OCI-LY1 (cell line): ENCODE measurements around the gene TMEM35B.

ENCODE experiments used
- EZH2 ChIP-seq: fragments of 200-600 bp; sonication (generic), shearing (Covaris generic); IDR thresholded peaks from 2 replicates; pipeline ENCODE4 v1.8.0; 2017; ENCODE audit warnings: borderline replicate concordance, mixed run types, mild to moderate bottlenecking, antibody characterized with exemption, low read length, moderate library complexity, mixed read lengths
- TF ChIP-seq, protein P1 (sequence below): fragments of 200-600 bp; sonication (generic), shearing (Covaris generic); IDR thresholded peaks from 2 replicates; pipeline ENCODE4 v1.5.1; 2017; ENCODE audit warnings: mild to moderate bottlenecking, antibody characterized with exemption, low read length, moderate library complexity, mixed read lengths

DNA sequence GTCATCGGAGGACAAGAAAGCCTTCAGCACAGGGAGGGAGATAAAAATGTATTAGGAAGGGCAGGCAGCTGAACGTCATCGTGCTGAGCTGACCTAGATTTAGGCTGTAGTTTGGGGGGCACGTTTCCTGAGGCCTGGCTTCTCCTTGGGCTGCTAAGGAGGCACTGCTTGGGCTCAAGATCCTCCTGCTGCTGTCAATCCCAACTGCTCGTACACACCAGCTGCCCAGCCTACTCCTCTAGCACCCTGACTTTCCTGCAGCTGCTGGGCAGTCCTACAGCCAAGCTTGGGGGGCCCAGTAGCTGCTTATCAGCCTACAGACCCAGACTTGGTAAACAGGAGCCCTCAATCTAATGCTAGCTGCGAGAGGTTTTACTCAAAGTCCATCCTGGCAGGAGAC, 6.2 kb downstream of the TMEM35B start:
- TF ChIP-seq, protein P1, sequence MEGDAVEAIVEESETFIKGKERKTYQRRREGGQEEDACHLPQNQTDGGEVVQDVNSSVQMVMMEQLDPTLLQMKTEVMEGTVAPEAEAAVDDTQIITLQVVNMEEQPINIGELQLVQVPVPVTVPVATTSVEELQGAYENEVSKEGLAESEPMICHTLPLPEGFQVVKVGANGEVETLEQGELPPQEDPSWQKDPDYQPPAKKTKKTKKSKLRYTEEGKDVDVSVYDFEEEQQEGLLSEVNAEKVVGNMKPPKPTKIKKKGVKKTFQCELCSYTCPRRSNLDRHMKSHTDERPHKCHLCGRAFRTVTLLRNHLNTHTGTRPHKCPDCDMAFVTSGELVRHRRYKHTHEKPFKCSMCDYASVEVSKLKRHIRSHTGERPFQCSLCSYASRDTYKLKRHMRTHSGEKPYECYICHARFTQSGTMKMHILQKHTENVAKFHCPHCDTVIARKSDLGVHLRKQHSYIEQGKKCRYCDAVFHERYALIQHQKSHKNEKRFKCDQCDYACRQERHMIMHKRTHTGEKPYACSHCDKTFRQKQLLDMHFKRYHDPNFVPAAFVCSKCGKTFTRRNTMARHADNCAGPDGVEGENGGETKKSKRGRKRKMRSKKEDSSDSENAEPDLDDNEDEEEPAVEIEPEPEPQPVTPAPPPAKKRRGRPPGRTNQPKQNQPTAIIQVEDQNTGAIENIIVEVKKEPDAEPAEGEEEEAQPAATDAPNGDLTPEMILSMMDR, result no peak
- no peak for TF ChIP-seq EZH2
